ENCODE data around the gene SHB. TPM values are rescaled to one million over a fixed set of nuclear protein-coding genes. Genes with fewer than 3 reads are reported as not detected.
A peak's percentile ranks its signal among the peaks of the same experiment; 100 is the strongest.

Gene SHB
- total RNA-seq, 6 experiments from 2014 or later: 12.0 to 43.1 (median 21.9) TPM

DNA sequence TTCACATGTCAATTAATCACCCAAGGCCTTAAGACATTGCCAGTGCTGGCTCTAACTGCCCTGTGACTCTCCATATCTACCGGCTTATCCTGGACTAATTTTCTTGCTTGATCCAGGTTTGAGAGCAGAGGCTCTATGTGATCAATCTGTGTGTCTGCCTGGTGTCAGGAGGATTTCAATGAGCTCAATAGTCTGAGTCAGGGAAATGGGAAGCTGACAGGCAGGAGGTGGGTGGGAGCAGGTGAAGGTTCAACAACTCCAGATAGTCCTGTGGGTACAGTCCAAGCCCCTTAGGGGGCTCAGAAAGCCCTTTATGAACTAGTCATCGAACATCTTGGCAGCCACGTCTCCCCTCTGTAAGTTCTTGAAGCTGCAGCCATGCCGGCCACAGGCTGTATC, 72.2 kb downstream of the SHB start:
- TF ChIP-seq CTCF (IDR thresholded peaks at IDR 0.05): no peak
- Histone ChIP-seq H3K27ac (no peak overlapping the region), H3K27me3 (no peaks in the 10 kb centered on the region), H3K9me3 (no peaks in the 10 kb centered on the region), H3K4me1 (peaks cover 0 to 13% (median 6%) of the 10 kb centered on the region in 4 donors), H3K36me3 (no peaks in the 10 kb centered on the region), H3K4me3 (no peak overlapping the region)
- intact Hi-C loops (cut with DNase I): no loop called here
- DNase-seq: no peak
- no peak for ATAC-seq
- no CpG with 5 or more reads among the region's 4 CpGs for WGBS (ENCODE audit: insufficient coverage, low coverage, low lambda C conversion rate, missing lambda C conversion rate)

DNA sequence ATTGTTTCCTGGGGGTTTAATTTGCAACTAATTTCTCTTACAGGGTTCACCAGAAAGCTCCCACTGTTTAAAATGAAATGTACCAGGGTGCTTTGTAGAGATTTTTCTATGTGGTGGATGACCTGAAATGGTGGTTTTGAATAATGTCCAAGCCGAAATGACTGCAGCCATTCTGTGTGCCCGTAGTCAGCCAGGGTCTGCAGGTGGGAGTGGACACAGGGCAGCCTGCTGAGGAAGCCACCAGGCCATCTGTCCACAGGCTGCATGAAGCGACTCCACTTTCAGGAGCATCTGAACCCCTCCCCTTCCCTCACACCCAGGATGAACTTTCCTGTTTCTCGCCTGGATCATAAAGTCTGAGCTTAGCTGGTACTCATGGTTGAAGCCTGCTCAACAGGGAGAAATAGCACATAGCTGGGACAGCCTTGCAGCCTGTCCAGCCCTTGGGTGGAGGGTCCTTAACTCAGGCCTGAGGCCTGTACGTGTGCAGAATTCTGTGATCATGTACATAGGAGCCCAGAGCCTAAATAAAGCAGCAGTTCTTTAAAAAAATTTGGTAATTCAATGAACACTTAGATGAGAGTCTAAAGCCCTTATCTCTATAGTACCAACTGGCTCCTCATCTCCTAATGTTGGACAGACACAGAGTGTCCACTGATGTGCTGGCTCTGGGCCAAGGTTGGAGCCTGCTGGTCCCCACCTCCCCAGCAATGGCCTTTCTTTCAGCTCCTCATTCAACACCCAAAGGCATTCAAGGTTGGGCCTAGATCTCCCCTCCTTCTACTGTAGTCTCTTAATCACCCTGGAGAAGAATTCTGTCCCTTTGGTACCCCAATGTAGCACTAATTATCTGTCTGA, 72.8 kb downstream of the SHB start:
- Histone ChIP-seq H3K27me3 (no peaks in the 10 kb centered on the region), H3K9me3 (no peaks in the 10 kb centered on the region), H3K27ac (no peak overlapping the region), H3K4me3 (no peak overlapping the region), H3K4me1 (peaks cover 0 to 13% (median 6%) of the 10 kb centered on the region in 4 donors), H3K36me3 (no peaks in the 10 kb centered on the region)
- 100% methylated on average over 1 of the region's 5 CpGs for WGBS (ENCODE audit: insufficient coverage, low coverage, low lambda C conversion rate, missing lambda C conversion rate)
- TF ChIP-seq CTCF (IDR thresholded peaks at IDR 0.05) (no peak), POLR2A (IDR thresholded peaks at IDR 0.05) (no peak)
- intact Hi-C loops (cut with DNase I): no loop called here
- ATAC-seq: no peak
- no peak for DNase-seq

DNA sequence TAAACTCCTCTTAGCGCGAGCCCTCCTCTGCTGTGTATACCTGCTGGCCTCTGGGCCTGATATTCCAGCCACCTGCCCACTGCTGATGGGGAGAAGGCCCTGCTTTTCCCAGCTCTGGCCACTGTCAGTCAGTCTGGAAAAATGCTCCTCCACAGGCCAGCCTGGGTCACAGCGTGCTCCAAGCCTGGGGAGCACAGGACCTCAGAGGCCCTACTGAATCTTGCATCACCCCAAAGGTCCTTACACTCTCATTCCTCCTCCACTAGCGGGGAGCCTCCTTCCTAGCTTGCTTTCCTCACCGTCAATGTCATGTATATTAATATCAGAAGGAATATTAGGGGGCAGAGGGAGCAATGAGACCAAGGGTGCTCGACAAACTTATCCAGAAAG, 73.7 kb downstream of the SHB start:
- intact Hi-C loops (cut with DNase I): no loop called here
- Histone ChIP-seq H3K9me3 (no peaks in the 10 kb centered on the region), H3K36me3 (no peaks in the 10 kb centered on the region), H3K27ac (peak overlapping the region in 2 of 3 donors; percentile 13 to 18), H3K4me3 (no peak overlapping the region), H3K4me1 (peaks cover 0 to 13% (median 6%) of the 10 kb centered on the region in 4 donors), H3K27me3 (no peaks in the 10 kb centered on the region)
- TF ChIP-seq CTCF (IDR thresholded peaks at IDR 0.05): no peak
- no peak for TF ChIP-seq POLR2A (IDR thresholded peaks at IDR 0.05)
- WGBS (ENCODE audit: insufficient coverage, low coverage, low lambda C conversion rate, missing lambda C conversion rate): 92% methylated on average over 2 of the region's 6 CpGs
- ATAC-seq: no peak
- no peak for DNase-seq

DNA sequence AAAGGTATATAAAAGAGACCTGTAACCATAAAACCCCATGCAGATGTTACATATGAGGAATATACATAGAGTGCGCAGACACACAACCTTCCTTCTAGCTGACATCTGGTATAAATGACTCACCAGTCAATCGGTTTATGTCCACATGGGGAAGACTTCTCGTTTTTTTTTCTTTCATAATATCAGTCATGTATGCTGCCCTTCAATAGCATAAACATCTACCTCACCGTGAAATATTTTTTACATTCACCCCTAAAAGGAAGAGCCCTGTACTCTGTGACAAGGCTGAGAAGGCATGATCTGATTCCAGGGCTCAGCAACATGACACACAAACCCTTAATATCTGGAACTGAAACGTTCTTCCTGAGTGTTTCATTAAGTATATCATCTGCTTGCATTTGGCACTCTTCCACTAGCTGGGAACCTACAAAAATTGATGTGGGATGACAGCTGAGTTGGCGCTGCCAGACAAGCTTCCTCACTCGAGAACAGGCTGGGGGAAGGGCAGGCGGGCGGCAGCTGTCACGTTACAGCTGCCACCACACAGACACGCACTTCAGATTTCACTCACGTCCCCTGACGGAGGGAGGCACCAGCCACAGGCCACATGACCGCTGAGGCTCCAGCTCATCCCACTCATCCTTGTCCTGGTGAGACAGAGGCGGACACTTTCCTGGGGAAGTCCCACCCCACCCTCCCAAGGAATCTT, 74.2 kb downstream of the SHB start:
- Histone ChIP-seq H3K27ac (peak overlapping the region; percentile 13 to 46 (median 33)), H3K4me1 (peaks cover 0 to 13% (median 6%) of the 10 kb centered on the region in 4 donors)

More for the DNA sequence above, 74.2 kb downstream of the SHB start:
- no peaks in the 10 kb centered on the region for H3K27me3 ChIP-seq
- intact Hi-C loops (cut with DNase I): no loop called here
- ATAC-seq (peak; percentile 53 to 67 (median 64)), DNase-seq (peak; percentile 57 to 75 (median 69))
- no peak overlapping the region for H3K4me3 ChIP-seq
- no peaks in the 10 kb centered on the region for H3K9me3 ChIP-seq
- TF ChIP-seq CTCF (IDR thresholded peaks at IDR 0.05) (no peak), POLR2A (IDR thresholded peaks at IDR 0.05) (peak; percentile 12)
- WGBS (ENCODE audit: insufficient coverage, low coverage, low lambda C conversion rate, missing lambda C conversion rate): 34% methylated on average over 13 of the region's 15 CpGs
- no peaks in the 10 kb centered on the region for H3K36me3 ChIP-seq
